GM12891 (cell line): ENCODE results near the gene RASSF10.

Experiments used
- PAX5 ChIP-seq: IDR thresholded peaks from 2 replicates; pipeline ENCODE4 v1.6.1; 2011; ENCODE audit warnings: low read length, moderate library complexity, mild to moderate bottlenecking; ENCODE audit not compliant: insufficient read depth, severe bottlenecking
- POLR2A ChIP-seq: IDR thresholded peaks from 2 replicates; pipeline ENCODE4 v1.6.1; 2011; ENCODE audit warnings: low read depth, low read length, control low read depth
- POLR2AphosphoS5 ChIP-seq: IDR thresholded peaks from 2 replicates; pipeline ENCODE4 v1.6.1; 2011; ENCODE audit warnings: low read depth, low read length, control low read depth
- POU2F2 ChIP-seq: IDR thresholded peaks from 2 replicates; pipeline ENCODE4 v1.6.1; 2011; ENCODE audit warnings: low read depth, mild to moderate bottlenecking, control low read depth, low read length, moderate library complexity
- SPI1 ChIP-seq: IDR thresholded peaks from 2 replicates; pipeline ENCODE4 v1.6.1; 2011; ENCODE audit warnings: low read depth, low read length, control low read depth
- TAF1 ChIP-seq: IDR thresholded peaks from 2 replicates; pipeline ENCODE4 v1.6.1; 2011; ENCODE audit warnings: low read depth, low read length, control low read depth

- TF ChIP-seq TAF1 (no peak), POLR2A (no peak), POLR2AphosphoS5 (no peak), PAX5 (no peak), SPI1 (no peak), POU2F2 (no peak)
Measured at GRCh38 chr11:13035711-13036110, 26.6 kb downstream of the RASSF10 start.
